Omental fat pad (tissue), 4 donors: ENCODE data around the gene PELO. TPM values are rescaled to one million over a fixed set of nuclear protein-coding genes. Genes with fewer than 3 reads are reported as not detected.

Source experiments
- ATAC-seq: fragments of 150-250 bp; one replicate; pipeline ENCODE4 v1.9.1; 2016; ENCODE audit warnings: mild to moderate bottlenecking, moderate library complexity; ENCODE audit not compliant: low FRiP score
- DNase-seq: peaks from one replicate; pipeline ENCODE4 v3.0.0-alpha.2; 2019; ENCODE audit warnings: low spot score
- total RNA-seq, 4 donors: library from RNA; depleted of rRNA; stranded (reverse); fragments of >200 nt; gene quantifications; one replicate each; pipeline ENCODE4 v1.1.0, GENCODE V29; 2016
- TF ChIP-seq, protein P1 (sequence below), 3 donors: fragments of 450-650 bp; IDR thresholded peaks; one replicate each; pipeline ENCODE4 v1.5.1; 2016 to 2017; ENCODE audit warnings: antibody characterized with exemption in 3 of 3, mild to moderate bottlenecking in 3 of 3, moderate library complexity in 2 of 3

PELO gene
- total RNA-seq, 4 donors from 2014 or later, result 11.9 to 33.2 (median 30.7) TPM

DNA sequence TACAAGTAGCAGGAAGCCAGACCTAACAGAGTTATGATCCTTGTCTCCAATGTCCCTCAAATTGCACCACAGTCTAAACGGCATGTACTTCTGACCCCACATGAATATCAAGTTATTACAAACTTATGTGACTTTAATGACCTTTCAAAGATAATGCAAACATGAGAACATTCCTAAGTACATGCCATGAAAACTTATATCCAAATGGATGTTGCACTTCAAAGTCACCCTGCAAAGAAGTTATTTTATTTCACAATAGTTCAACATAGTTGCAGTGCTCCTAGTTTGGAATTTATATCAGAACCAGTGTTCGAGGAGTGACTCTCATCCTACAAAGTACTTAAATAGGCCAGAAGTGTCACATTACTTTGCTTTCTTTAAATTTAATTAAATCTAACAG is 41.2 kb upstream of the PELO start:
- TF ChIP-seq, protein P1, sequence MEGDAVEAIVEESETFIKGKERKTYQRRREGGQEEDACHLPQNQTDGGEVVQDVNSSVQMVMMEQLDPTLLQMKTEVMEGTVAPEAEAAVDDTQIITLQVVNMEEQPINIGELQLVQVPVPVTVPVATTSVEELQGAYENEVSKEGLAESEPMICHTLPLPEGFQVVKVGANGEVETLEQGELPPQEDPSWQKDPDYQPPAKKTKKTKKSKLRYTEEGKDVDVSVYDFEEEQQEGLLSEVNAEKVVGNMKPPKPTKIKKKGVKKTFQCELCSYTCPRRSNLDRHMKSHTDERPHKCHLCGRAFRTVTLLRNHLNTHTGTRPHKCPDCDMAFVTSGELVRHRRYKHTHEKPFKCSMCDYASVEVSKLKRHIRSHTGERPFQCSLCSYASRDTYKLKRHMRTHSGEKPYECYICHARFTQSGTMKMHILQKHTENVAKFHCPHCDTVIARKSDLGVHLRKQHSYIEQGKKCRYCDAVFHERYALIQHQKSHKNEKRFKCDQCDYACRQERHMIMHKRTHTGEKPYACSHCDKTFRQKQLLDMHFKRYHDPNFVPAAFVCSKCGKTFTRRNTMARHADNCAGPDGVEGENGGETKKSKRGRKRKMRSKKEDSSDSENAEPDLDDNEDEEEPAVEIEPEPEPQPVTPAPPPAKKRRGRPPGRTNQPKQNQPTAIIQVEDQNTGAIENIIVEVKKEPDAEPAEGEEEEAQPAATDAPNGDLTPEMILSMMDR (IDR thresholded peaks at IDR 0.05), result no peak
- ATAC-seq (no peak), DNase-seq (no peak)

DNA sequence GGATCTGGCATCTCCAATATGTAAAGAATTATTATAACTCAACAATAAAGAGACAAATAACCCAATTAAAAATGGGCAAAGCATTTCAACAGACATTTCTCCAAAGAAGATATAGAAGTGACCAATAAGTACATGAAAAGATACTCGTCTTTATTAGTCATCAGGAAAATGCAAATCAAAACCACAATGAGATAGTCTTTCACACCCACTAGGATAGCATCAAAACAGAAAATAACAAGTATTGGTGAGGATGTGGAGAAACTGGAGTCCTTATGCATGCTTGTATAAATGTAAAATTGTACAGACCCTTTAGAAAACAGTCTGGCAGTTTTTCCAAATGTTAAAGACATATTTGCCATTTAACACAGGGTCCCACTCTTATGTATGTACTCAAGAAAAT is 39.1 kb upstream of the PELO start:
- ATAC-seq (no peak), DNase-seq (no peak)
- TF ChIP-seq, protein P1 (IDR thresholded peaks at IDR 0.05), result no peak

DNA sequence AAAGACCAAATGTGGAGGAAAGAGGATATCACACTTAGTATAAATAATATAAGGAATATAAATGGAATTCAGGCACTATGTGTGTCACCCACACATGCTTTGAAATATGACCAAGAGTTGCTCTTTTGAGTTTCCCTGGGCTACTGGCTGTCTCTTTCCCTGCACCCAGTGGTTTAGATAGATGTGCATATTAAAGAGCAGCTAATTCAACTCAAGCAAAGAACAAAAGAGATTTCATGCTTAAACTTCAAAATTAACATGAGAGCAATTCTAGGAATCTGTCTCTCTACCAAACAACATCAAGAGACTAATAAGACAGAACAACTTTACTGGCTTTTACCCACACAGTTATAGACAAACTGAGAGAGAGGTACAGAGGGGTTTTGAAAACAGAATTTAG is 38.0 kb upstream of the PELO start:
- TF ChIP-seq, protein P1 (IDR thresholded peaks at IDR 0.05), result no peak
- no peak for ATAC-seq
- DNase-seq, result no peak

DNA sequence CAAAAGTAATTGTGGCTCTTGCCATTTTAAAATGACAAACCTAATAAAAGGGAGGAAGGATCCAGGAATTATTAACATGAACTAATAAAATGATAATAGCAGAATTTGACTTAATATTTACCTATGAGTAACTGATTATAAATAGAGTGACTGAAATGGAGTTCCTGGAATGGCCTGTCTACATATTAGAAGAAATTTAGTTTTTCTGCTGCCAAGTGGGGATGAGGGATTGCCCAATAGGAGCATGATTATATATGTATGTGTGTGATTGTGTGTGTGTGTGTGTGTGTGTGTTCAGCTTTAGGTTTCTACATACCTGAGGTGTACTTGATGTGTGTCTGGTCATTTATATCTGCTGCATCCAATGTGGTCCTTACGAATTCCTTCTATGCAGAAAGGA is 36.6 kb upstream of the PELO start:
- ATAC-seq, result no peak
- TF ChIP-seq, protein P1 (IDR thresholded peaks at IDR 0.05), result no peak
- DNase-seq, result no peak

DNA sequence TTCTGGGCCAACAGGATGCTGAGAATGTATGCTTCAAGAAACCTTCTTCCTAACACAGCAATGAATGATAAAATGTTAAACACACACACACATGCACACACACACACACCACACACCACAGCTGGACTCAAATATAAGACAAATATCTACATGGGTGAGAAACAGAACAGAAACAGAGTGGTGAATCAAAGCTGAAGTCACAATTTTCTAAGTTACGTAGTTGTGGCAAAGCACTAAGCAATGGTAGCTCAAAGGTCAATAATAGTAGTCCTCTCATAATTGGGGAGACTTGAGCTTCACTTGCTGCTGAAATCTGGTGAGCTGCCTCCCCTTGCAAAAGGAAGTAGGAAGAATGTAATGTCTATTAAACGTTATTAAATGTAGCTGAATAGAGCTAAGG is 33.7 kb upstream of the PELO start:
- ATAC-seq, result no peak
- no peak for DNase-seq
- TF ChIP-seq, protein P1 (IDR thresholded peaks at IDR 0.05), result no peak

DNA sequence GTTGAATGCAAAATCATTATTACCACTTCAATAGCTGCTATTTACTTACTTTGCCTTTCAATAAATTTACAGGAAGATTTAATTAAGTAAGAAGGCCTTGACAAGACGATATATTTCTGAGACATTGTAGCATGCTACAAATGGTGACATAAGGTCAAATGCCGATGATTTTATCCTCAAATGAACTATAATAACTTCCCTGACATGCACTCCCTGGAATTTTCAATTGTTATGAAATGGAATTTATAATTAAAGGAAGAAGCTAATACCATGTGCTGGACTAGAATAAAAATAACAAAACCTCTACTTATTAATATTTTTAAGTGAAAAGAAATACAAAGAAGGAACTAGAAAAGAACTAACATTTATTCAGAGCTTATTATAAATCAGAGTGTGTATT is 30.2 kb upstream of the PELO start:
- DNase-seq (no peak), ATAC-seq (no peak)
- TF ChIP-seq, protein P1 (IDR thresholded peaks at IDR 0.05), result no peak

DNA sequence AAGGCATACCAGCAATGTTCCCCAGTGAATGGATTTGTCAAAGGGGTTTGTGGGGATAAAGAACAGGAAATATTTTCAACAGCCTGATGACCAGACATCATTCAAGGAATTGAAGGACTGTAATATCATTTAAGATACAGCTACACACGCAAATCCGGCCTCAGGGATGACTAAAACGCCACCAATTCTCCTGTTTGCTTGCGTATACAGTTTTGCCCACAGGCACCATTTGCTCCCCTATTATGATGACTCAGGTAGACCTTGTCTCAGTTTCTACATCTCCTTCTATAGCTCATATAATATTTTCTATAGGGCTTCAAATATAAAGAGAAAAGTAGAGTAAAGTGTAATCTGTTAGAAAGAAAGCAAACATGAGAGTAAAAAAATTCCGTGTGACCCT is 29.7 kb upstream of the PELO start:
- no peak for DNase-seq
- TF ChIP-seq, protein P1 (IDR thresholded peaks at IDR 0.05), result no peak
- no peak for ATAC-seq
